ENCODE results near the gene ZNF804A. TPM values are rescaled to one million over a fixed set of nuclear protein-coding genes. Genes with fewer than 3 reads are reported as not detected.

ZNF804A gene
- total RNA-seq, 1 donor from 2014 or later = 0.32 TPM

GRCh38 chr2:184890311-184890710, 292.0 kb downstream of the ZNF804A start:
- H3K9me3 Mint-ChIP-seq (ENCODE audit: unreplicated experiment) = peaks cover 13% of the 10 kb centered on the region
- no peak overlapping the region for H3K4me3 ChIP-seq (ENCODE audit: insufficient read depth, low read depth, low read length)
- H3K4me2 ChIP-seq (ENCODE audit: low read length) = no peak overlapping the region
- peak overlapping the region; percentile 38 for H3K27ac Mint-ChIP-seq (ENCODE audit: unreplicated experiment)
- no peak overlapping the region for H3K4me3 Mint-ChIP-seq (ENCODE audit: unreplicated experiment)
- H3K27me3 ChIP-seq (ENCODE audit: insufficient read depth, low read length) = no peaks in the 10 kb centered on the region
- no peaks in the 10 kb centered on the region for H3K36me3 Mint-ChIP-seq (ENCODE audit: low read depth, unreplicated experiment)
- peaks cover 4% of the 10 kb centered on the region for H3K4me1 ChIP-seq (ENCODE audit: insufficient read depth, low read length)
- no peak overlapping the region for H3K9ac ChIP-seq (ENCODE audit: low read length)
- peaks cover 4% of the 10 kb centered on the region for H3K4me1 Mint-ChIP-seq (ENCODE audit: low read depth, unreplicated experiment)
- FAIRE-seq (no peak), DNase-seq (ENCODE audit: low read depth) (no peak)
- no peak overlapping the region for H2AFZ ChIP-seq (ENCODE audit: low read depth, low read length)
- H3K27me3 Mint-ChIP-seq (ENCODE audit: low read depth, unreplicated experiment) = no peaks in the 10 kb centered on the region
- H3K36me3 ChIP-seq (ENCODE audit: insufficient read depth, low read length) = no peaks in the 10 kb centered on the region
- no peaks in the 10 kb centered on the region for H4K20me1 ChIP-seq (ENCODE audit: insufficient read depth, low read length)
- no peaks in the 10 kb centered on the region for H3K79me2 ChIP-seq (ENCODE audit: insufficient read depth, low read length)
- H3K9me3 ChIP-seq (ENCODE audit: insufficient read depth, low read depth, low read length) = no peaks in the 10 kb centered on the region
- H3K27ac ChIP-seq (ENCODE audit: low read depth, low read length) = no peak overlapping the region
- TF ChIP-seq EZH2 (IDR thresholded peaks at IDR 0.05; ENCODE audit: insufficient read depth, low read length) = no peak
- no peak for TF ChIP-seq CTCF (IDR thresholded peaks at IDR 0.05; ENCODE audit: insufficient read depth, low read depth, low read length)

- no peak for FAIRE-seq
- TF ChIP-seq EZH2 (IDR thresholded peaks at IDR 0.05; ENCODE audit: insufficient read depth, low read length) (no peak), CTCF (IDR thresholded peaks at IDR 0.05; ENCODE audit: insufficient read depth, low read depth, low read length) (no peak)
- no peaks in the 10 kb centered on the region for H3K36me3 Mint-ChIP-seq (ENCODE audit: low read depth, unreplicated experiment)
Observed at GRCh38 chr2:184904991-184905390, 306.7 kb downstream of the ZNF804A start.

GRCh38 chr2:184906160-184906559, 307.8 kb downstream of the ZNF804A start:
- H4K20me1 ChIP-seq (ENCODE audit: insufficient read depth, low read length) = no peaks in the 10 kb centered on the region
- H3K27me3 Mint-ChIP-seq (ENCODE audit: low read depth, unreplicated experiment) = no peaks in the 10 kb centered on the region
- DNase-seq (ENCODE audit: low read depth) (no peak), FAIRE-seq (no peak)
- no peak overlapping the region for H3K9ac ChIP-seq (ENCODE audit: low read length)
- no peaks in the 10 kb centered on the region for H3K79me2 ChIP-seq (ENCODE audit: insufficient read depth, low read length)
- no peak overlapping the region for H3K4me2 ChIP-seq (ENCODE audit: low read length)
- no peaks in the 10 kb centered on the region for H3K36me3 ChIP-seq (ENCODE audit: insufficient read depth, low read length)
- H3K4me1 ChIP-seq (ENCODE audit: insufficient read depth, low read length) = no peaks in the 10 kb centered on the region
- H3K9me3 ChIP-seq (ENCODE audit: insufficient read depth, low read depth, low read length) = peaks cover 3% of the 10 kb centered on the region
- H3K4me3 ChIP-seq (ENCODE audit: insufficient read depth, low read depth, low read length) = no peak overlapping the region
- H3K4me3 Mint-ChIP-seq (ENCODE audit: unreplicated experiment) = no peak overlapping the region
- no peaks in the 10 kb centered on the region for H3K27me3 ChIP-seq (ENCODE audit: insufficient read depth, low read length)
- H2AFZ ChIP-seq (ENCODE audit: low read depth, low read length) = no peak overlapping the region
- TF ChIP-seq CTCF (IDR thresholded peaks at IDR 0.05; ENCODE audit: insufficient read depth, low read depth, low read length) (no peak), EZH2 (IDR thresholded peaks at IDR 0.05; ENCODE audit: insufficient read depth, low read length) (no peak)
- no peak overlapping the region for H3K27ac Mint-ChIP-seq (ENCODE audit: unreplicated experiment)
- H3K9me3 Mint-ChIP-seq (ENCODE audit: unreplicated experiment) = no peaks in the 10 kb centered on the region
- no peak overlapping the region for H3K27ac ChIP-seq (ENCODE audit: low read depth, low read length)
- H3K4me1 Mint-ChIP-seq (ENCODE audit: low read depth, unreplicated experiment) = peaks cover 6% of the 10 kb centered on the region
- no peaks in the 10 kb centered on the region for H3K36me3 Mint-ChIP-seq (ENCODE audit: low read depth, unreplicated experiment)

More at GRCh38 chr2:184904991-184905390, 306.7 kb downstream of the ZNF804A start:
- H3K4me1 ChIP-seq (ENCODE audit: insufficient read depth, low read length) = no peaks in the 10 kb centered on the region
- Mint-ChIP-seq H3K27me3 (ENCODE audit: low read depth, unreplicated experiment) (no peaks in the 10 kb centered on the region), H3K9me3 (ENCODE audit: unreplicated experiment) (no peaks in the 10 kb centered on the region), H3K4me3 (ENCODE audit: unreplicated experiment) (no peak overlapping the region), H3K27ac (ENCODE audit: unreplicated experiment) (no peak overlapping the region), H3K4me1 (ENCODE audit: low read depth, unreplicated experiment) (peaks cover 6% of the 10 kb centered on the region)
- no peaks in the 10 kb centered on the region for H4K20me1 ChIP-seq (ENCODE audit: insufficient read depth, low read length)
- peaks cover under 1% of the 10 kb centered on the region for H3K9me3 ChIP-seq (ENCODE audit: insufficient read depth, low read depth, low read length)
- no peak overlapping the region for H3K9ac ChIP-seq (ENCODE audit: low read length)
- no peaks in the 10 kb centered on the region for H3K27me3 ChIP-seq (ENCODE audit: insufficient read depth, low read length)
- H3K36me3 ChIP-seq (ENCODE audit: insufficient read depth, low read length) = no peaks in the 10 kb centered on the region
- no peak overlapping the region for H2AFZ ChIP-seq (ENCODE audit: low read depth, low read length)
- H3K4me3 ChIP-seq (ENCODE audit: insufficient read depth, low read depth, low read length) = no peak overlapping the region
- no peak overlapping the region for H3K4me2 ChIP-seq (ENCODE audit: low read length)
- no peak for DNase-seq (ENCODE audit: low read depth)
- H3K79me2 ChIP-seq (ENCODE audit: insufficient read depth, low read length) = no peaks in the 10 kb centered on the region
- H3K27ac ChIP-seq (ENCODE audit: low read depth, low read length) = no peak overlapping the region

All from astrocyte (in vitro differentiated cells and primary cell).